ENCODE measurements around the gene METRNL.
"Not testable (repeated sequence)": the region's sequence is repeated elsewhere in the genome, so short reads cannot be mapped to it uniquely, and the experiment has no call there.

Gene METRNL

DNA sequence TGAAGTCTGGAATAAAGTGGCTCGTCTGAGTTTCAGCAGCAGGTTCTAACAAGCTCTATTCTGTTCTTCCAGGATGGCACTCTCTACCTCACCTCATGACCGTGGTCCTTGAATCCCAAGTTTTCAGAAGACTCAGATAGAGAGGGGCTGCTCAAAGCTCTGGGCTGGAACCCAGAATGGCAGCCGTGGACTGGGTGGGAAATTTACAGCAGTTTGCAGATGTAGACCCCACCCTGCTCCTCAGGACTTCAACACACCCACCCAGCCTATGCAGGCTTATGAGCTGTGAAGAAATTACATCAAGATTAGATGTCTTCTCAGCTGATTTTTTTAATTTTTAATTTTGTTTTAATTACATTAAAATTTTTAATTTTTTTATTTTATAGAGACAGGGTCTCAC is 59.4 kb downstream of the METRNL start:
- DNase-seq (ENCODE audit: low read depth in 2 of 2): no peak

DNA sequence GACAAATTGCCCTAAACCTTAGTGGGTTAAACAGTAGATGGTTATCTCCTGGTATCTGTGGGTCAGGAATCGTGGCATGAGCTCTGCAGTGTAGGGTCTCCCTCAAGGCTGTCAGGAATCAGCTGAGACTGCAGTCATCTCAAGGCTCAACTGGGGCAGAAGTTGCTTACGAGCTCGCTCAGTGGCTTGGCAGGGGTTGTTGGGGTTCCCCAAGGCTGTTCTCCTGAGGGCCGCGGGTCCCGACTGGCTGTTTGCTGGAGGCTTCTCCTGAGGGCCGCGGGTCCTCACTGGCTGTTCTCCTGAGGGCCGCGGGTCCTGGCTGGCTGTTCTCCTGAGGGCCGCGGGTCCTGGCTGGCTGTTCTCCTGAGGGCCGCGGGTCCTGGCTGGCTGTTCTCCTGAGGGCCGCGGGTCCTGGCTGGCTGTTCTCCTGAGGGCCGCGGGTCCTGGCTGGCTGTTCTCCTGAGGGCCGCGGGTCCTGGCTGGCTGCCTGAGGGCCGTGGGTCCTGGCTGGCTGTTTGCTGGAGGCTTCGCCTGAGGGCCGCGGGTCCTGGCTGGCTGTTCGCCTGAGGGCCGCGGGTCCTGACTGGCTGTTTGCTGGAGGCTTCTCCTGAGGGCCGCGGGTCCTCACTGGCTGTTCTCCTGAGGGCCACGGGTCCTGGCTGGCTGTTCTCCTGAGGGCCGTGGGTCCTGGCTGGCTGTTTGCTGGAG is 60.3 kb downstream of the METRNL start:
- not testable (repeated sequence) for DNase-seq (ENCODE audit: low read depth in 2 of 2)

DNA sequence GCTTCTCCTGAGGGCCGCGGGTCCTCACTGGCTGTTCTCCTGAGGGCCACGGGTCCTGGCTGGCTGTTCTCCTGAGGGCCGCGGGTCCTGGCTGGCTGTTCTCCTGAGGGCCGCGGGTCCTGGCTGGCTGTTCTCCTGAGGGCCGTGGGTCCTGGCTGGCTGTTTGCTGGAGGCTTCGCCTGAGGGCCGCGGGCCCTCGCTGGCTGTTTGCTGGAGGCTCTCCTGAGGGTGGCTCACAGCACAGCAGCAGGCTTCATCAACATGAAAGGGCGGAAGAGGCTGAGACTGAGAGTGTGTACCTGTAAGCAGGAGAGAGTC is 60.8 kb downstream of the METRNL start:
- not testable (repeated sequence) for DNase-seq (ENCODE audit: low read depth in 2 of 2)

DNA sequence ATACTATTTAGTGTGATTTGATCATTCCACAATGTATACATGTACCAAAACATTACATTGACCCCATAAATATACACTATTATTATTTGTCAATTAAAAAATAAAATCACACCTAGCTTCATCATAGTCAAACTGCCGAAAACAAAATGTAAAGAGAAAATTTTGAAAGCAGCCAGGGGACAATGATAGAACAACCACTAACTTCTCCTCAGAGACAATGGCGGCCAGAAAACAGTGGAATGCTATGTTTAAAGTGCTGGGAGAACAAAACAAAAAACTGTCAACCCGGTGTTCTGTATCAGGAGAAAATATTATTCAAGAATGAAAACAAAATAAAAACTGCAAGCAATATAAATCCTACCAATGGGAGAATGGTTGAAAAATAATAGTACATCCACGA is 63.2 kb downstream of the METRNL start:
- DNase-seq (ENCODE audit: low read depth in 2 of 2): no peak

DNA sequence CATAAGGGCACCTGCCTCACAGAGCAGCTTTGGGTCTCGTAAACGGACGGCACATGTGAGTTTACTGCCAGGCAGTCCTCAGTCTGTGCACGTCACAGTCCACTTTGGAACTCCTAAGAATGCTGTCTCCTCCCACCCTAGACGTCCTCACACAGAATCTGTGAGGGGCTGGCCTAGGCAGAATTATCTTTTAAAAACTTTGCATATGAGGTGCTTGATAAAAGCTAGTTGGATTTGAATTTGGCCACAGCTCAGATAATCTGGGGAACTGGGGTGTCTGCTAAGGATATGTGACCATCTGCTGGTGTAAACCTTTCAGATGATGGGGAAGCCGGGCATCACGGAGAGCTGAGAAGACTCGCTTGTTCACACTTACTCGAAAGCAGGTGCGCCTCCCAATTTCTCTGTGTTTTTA is 64.4 kb downstream of the METRNL start:
- DNase-seq (ENCODE audit: low read depth in 2 of 2): no peak

All from stimulated activated CD4-positive, alpha-beta T cell treated with anti-CD3 and anti-CD28 coated beads, Interleukin-1b, Interleukin-23, amount 100 ng/mL, for 4 hours (primary cell).